ENCODE results near the gene CFAP20DC.

- no peak for TF ChIP-seq CTCF (IDR thresholded peaks at IDR 0.05)
- TF ChIP-seq POLR2AphosphoS5 (IDR thresholded peaks at IDR 0.05): no peak
Measured at GRCh38 chr3:58839187-58839586, 210.6 kb downstream of the CFAP20DC start.

All from esophagus muscularis mucosa (tissue), 3 donors.